HL-60 (cell line): ENCODE measurements around the gene ANKRD6.

Experiments used
- DNase-seq, 2 experiments: peaks; one replicate each; pipeline ENCODE4 v3.0.0-alpha.2; 2010 to 2020; ENCODE audit warnings: low read depth in 1 of 2, low spot score in 1 of 2
- H3K27ac ChIP-seq: fragments of 250-450 bp; sonication (Bioruptor Pico); replicated peaks from 2 replicates; pipeline ENCODE4 v1.5.1; 2020; ENCODE audit warnings: mild to moderate bottlenecking, moderate library complexity
- H3K27me3 ChIP-seq: fragments of 250-450 bp; sonication (Bioruptor Pico); 2 replicates; pipeline ENCODE4 v1.5.1; 2021; ENCODE audit warnings: mild to moderate bottlenecking, moderate library complexity; ENCODE audit not compliant: insufficient read depth, poor library complexity, severe bottlenecking
- H3K4me3 ChIP-seq: replicated peaks from 2 replicates; pipeline ENCODE4 v1.5.1; 2011; ENCODE audit warnings: mild to moderate bottlenecking, control low read depth, low read length; ENCODE audit not compliant: insufficient read depth
- CTCF ChIP-seq: IDR thresholded peaks from one replicate; pipeline ENCODE4 v1.5.1; 2011; ENCODE audit warnings: low read length, control low read depth, inconsistent platforms; ENCODE audit not compliant: insufficient read depth
- GABPA ChIP-seq: IDR thresholded peaks from 2 replicates; pipeline ENCODE4 v1.6.1; 2012; ENCODE audit warnings: low read depth
- POLR2AphosphoS5 ChIP-seq: IDR thresholded peaks from 2 replicates; pipeline ENCODE4 v1.6.1; 2012; ENCODE audit warnings: low read depth
- REST ChIP-seq: IDR thresholded peaks from 2 replicates; pipeline ENCODE4 v1.6.1; 2012; ENCODE audit warnings: low read depth; ENCODE audit not compliant: insufficient replicate concordance
- SPI1 ChIP-seq: IDR thresholded peaks from 2 replicates; pipeline ENCODE4 v1.6.1; 2012; ENCODE audit warnings: low read depth, mild to moderate bottlenecking, borderline replicate concordance

The ANKRD6 gene

GRCh38 chr6:89443658-89444057 is 10.7 kb downstream of the ANKRD6 start:
- Histone ChIP-seq H3K27ac (no peak overlapping the region), H3K27me3 (no peaks in the 10 kb centered on the region), H3K4me3 (no peak overlapping the region)
- no peak for TF ChIP-seq REST
- TF ChIP-seq CTCF: no peak
- TF ChIP-seq POLR2AphosphoS5: no peak
- TF ChIP-seq GABPA: no peak
- no peak for TF ChIP-seq SPI1
- no peak for DNase-seq

GRCh38 chr6:89449193-89449592 is 16.2 kb downstream of the ANKRD6 start:
- DNase-seq: no peak
- H3K4me3 ChIP-seq: no peak overlapping the region
- H3K27ac ChIP-seq: no peak overlapping the region
- no peaks in the 10 kb centered on the region for H3K27me3 ChIP-seq
- TF ChIP-seq SPI1 (no peak), REST (no peak), CTCF (no peak), POLR2AphosphoS5 (no peak), GABPA (no peak)

- TF ChIP-seq GABPA (no peak), SPI1 (no peak), CTCF (no peak), REST (no peak), POLR2AphosphoS5 (no peak)
- no peak for DNase-seq
- Histone ChIP-seq H3K27me3 (no peaks in the 10 kb centered on the region), H3K27ac (no peak overlapping the region), H3K4me3 (no peak overlapping the region)
These were observed 19.3 kb downstream of the ANKRD6 start for GRCh38 chr6:89452281-89452680.
